ENCODE data around the gene NSUN7. TPM values are rescaled to one million over a fixed set of nuclear protein-coding genes. Genes with fewer than 3 reads are reported as not detected.

Gene NSUN7
- total and polyA plus RNA-seq, 9 of the 15 experiments (the other 6 are each of a cell fraction or from before 2014, with no cell fraction given), result not detected

DNA sequence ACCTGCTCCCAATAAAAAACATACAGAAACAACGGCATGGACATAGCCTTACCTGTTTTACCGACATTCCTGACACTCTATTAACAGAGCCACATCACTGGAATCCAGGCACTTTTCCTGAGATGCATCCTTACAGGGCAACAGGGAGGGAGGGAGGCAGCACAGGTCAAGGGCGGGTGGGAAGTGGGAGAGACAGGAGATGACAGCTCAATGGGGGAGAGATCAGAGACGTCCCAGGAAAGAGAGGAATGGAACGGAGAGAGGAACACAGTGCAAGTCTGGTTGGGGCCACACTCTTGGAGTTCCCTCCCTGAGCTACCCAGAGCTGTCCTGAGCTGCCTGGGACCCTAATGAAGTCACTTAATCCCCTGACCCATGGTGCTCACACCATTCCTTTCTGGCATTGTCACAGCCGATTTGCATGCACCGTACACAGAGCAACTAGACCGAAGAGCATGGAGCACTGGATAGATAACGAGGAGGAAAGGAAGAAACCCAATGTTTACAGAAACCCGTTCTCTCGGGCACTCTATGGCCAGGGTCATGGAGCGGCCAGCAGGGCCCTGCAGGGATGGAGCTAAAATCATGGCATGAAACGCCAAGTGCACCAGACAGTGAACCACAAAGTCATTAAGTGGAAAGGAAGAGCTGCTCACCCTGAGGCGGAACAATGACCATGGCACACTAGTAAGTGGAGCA lies 93.1 kb downstream of the NSUN7 start:
- H4K20me1 ChIP-seq (replicated peaks; ENCODE audit: control insufficient read depth, insufficient read depth, low read length), result no peaks in the 10 kb centered on the region
- H3K9me3 ChIP-seq (replicated peaks; ENCODE audit: control insufficient read depth, insufficient read depth, low read depth, low read length), result no peaks in the 10 kb centered on the region
- FAIRE-seq (no peak), DNase-seq (ENCODE audit: extremely low read depth in 1 of 4, low spot score in 3 of 4) (no peak), ATAC-seq (no peak; the same call in 1 of the 3 replicates)
- no peak overlapping the region for H3K4me3 ChIP-seq
- no TSS peak for BruUV-seq (replicated peaks)
- H3K4me2 ChIP-seq (ENCODE audit: insufficient read depth, low read length), result no peak overlapping the region
- in situ Hi-C loops (cut with MboI) (loop anchor here (5.0 kb wide), 1 partner anchor 106 kb away; no protein-coding TSS in a partner anchor), intact Hi-C loops (cut with micrococcal nuclease) (loop anchor here (5.0 to 10.0 kb wide), 2 partner anchors 106 to 518 kb away; no protein-coding TSS in a partner anchor)
- WGBS (ENCODE audit: insufficient coverage, low coverage, missing lambda C conversion rate), result 2% methylated on average over 10 of the region's 14 CpGs
- H2AFZ ChIP-seq (ENCODE audit: low read depth, low read length), result no peak overlapping the region
- ChIA-PET CTCF (ENCODE audit: low intra/inter-chr PET ratio) (no interaction called here), POLR2A (no interaction called here)
- peaks cover 8 to 10% of the 10 kb centered on the region in 2 experiments; a peak in 3 of 5 replicates for H3K27me3 ChIP-seq (ENCODE audit: control insufficient read depth in 2 of 2, insufficient read depth in 2 of 2, low read length in 2 of 2)
- no peaks in the 10 kb centered on the region for H3K9me1 ChIP-seq (ENCODE audit: control insufficient read depth, insufficient read depth, low read length)
- H3K4me1 ChIP-seq (replicated peaks in 1 of 2; ENCODE audit: control insufficient read depth in 2 of 2, insufficient read depth in 2 of 2, low read length in 2 of 2), result no peaks in the 10 kb centered on the region; a peak in 1 of 5 replicates
- H3K36me3 ChIP-seq (ENCODE audit: control insufficient read depth, insufficient read depth, low read length), result no peaks in the 10 kb centered on the region
- no peak for TF ChIP-seq ELF4 (CRISPR knock-in tag; IDR thresholded peaks at IDR 0.05)
- TF ChIP-seq HDAC3 (IDR thresholded peaks at IDR 0.05; ENCODE audit: borderline replicate concordance, partially characterized antibody), result no peak
- TF ChIP-seq THRAP3 (IDR thresholded peaks at IDR 0.05; ENCODE audit: borderline replicate concordance), result no peak
- TF ChIP-seq, protein P1, sequence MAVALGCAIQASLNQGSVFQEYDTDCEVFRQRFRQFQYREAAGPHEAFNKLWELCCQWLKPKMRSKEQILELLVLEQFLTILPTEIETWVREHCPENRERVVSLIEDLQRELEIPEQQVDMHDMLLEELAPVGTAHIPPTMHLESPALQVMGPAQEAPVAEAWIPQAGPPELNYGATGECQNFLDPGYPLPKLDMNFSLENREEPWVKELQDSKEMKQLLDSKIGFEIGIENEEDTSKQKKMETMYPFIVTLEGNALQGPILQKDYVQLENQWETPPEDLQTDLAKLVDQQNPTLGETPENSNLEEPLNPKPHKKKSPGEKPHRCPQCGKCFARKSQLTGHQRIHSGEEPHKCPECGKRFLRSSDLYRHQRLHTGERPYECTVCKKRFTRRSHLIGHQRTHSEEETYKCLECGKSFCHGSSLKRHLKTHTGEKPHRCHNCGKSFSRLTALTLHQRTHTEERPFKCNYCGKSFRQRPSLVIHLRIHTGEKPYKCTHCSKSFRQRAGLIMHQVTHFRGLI (CRISPR knock-in tag; IDR thresholded peaks at IDR 0.05), result no peak
- no peak for TF ChIP-seq ZC3H8 (IDR thresholded peaks at IDR 0.05)
- no peak for TF ChIP-seq ZNF311 (CRISPR knock-in tag; IDR thresholded peaks at IDR 0.05)
- TF ChIP-seq NFIC (IDR thresholded peaks at IDR 0.05), result no peak
- no peak for TF ChIP-seq KDM2B (CRISPR knock-in tag; IDR thresholded peaks at IDR 0.05)
- TF ChIP-seq NR2C1 (IDR thresholded peaks at IDR 0.05), result no peak
- no peak for TF ChIP-seq NR2C1 (tag; IDR thresholded peaks at IDR 0.05)
- no peak for TF ChIP-seq ZNF12 (CRISPR knock-in tag; IDR thresholded peaks at IDR 0.05)
- TF ChIP-seq PTRF (tag; IDR thresholded peaks at IDR 0.05), result no peak
- TF ChIP-seq TAF1 (IDR thresholded peaks at IDR 0.05; ENCODE audit: control insufficient read depth, extremely low read depth, insufficient read depth, low read length, severe bottlenecking), result no peak
- TF ChIP-seq FUS (optimal IDR thresholded peaks at IDR 0.05; ENCODE audit: low read depth, low read length), result no peak
- TF ChIP-seq GATAD2B (IDR thresholded peaks at IDR 0.05; ENCODE audit: borderline replicate concordance), result no peak
- no peak for TF ChIP-seq NFE2L1 (tag; IDR thresholded peaks at IDR 0.05; ENCODE audit: borderline replicate concordance, low read depth)
- TF ChIP-seq BRD9 (IDR thresholded peaks at IDR 0.05; ENCODE audit: low read depth, partially characterized antibody), result no peak
- TF ChIP-seq, protein P2, sequence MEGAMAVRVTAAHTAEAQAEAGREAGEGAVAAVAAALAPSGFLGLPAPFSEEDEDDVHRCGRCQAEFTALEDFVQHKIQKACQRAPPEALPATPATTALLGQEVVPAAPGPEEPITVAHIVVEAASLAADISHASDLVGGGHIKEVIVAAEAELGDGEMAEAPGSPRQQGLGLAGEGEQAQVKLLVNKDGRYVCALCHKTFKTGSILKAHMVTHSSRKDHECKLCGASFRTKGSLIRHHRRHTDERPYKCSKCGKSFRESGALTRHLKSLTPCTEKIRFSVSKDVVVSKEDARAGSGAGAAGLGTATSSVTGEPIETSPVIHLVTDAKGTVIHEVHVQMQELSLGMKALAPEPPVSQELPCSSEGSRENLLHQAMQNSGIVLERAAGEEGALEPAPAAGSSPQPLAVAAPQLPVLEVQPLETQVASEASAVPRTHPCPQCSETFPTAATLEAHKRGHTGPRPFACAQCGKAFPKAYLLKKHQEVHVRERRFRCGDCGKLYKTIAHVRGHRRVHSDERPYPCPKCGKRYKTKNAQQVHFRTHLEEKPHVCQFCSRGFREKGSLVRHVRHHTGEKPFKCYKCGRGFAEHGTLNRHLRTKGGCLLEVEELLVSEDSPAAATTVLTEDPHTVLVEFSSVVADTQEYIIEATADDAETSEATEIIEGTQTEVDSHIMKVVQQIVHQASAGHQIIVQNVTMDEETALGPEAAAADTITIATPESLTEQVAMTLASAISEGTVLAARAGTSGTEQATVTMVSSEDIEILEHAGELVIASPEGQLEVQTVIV (CRISPR knock-in tag; IDR thresholded peaks at IDR 0.05; ENCODE audit: borderline replicate concordance), result no peak
- H3K79me2 ChIP-seq (ENCODE audit: control insufficient read depth, insufficient read depth, low read length), result no peaks in the 10 kb centered on the region
- no peak overlapping the region for H3K27ac ChIP-seq (ENCODE audit: extremely low read depth, low read depth, low read length)
- H3K9ac ChIP-seq (ENCODE audit: insufficient read depth in 1 of 2, low read depth in 2 of 2, low read length in 2 of 2), result no peak overlapping the region

Data from K562 (cell line).